SW 1271 (cell line): ENCODE measurements around the gene HGS.
A peak's percentile ranks its signal among the peaks of the same experiment; 100 is the strongest.

Experiments
- DNase-seq, 2 experiments: peaks; one replicate each; lab custom pipeline; 2025; lab: John Stamatoyannopoulos, UW

The HGS gene

GRCh38 chr17:81703747-81704654 lies 20.2 kb downstream of the HGS start:
- no peak for DNase-seq

GRCh38 chr17:81705518-81706231 lies 21.9 kb downstream of the HGS start:
- DNase-seq = no peak

- no peak for DNase-seq
These were observed 22.4 kb downstream of the HGS start for GRCh38 chr17:81706232-81706611.

GRCh38 chr17:81706757-81707624 lies 23.2 kb downstream of the HGS start:
- DNase-seq = no peak

- DNase-seq = no peak
These were observed 24.2 kb downstream of the HGS start for GRCh38 chr17:81707725-81708646.

GRCh38 chr17:81708739-81709185 lies 25.0 kb downstream of the HGS start:
- no peak for DNase-seq

GRCh38 chr17:81710514-81711308 lies 26.9 kb downstream of the HGS start:
- no peak for DNase-seq

GRCh38 chr17:81711814-81712467 lies 28.1 kb downstream of the HGS start, which contains the start of gene SLC25A10:
Gene SLC25A10, plus strand, starts transcription at chr17:81712284. Its CDS starts 143 bp downstream, at chr17:81712427.
- peak; percentile 46 to 66 for DNase-seq

GRCh38 chr17:81712468-81713003 lies 28.7 kb downstream of the HGS start:
- no peak for DNase-seq

- no peak for DNase-seq
These were observed 29.3 kb downstream of the HGS start for GRCh38 chr17:81713004-81713555.

- no peak for DNase-seq
These were observed 30.0 kb downstream of the HGS start for GRCh38 chr17:81713556-81714411.

- DNase-seq = no peak
These were observed 30.7 kb downstream of the HGS start for GRCh38 chr17:81714412-81715106.

- no peak for DNase-seq
These were observed 31.5 kb downstream of the HGS start for GRCh38 chr17:81715107-81715871.

GRCh38 chr17:81715872-81716673 lies 32.3 kb downstream of the HGS start:
- DNase-seq = no peak

GRCh38 chr17:81716674-81716996 lies 32.8 kb downstream of the HGS start:
- no peak for DNase-seq
